Right forelimb (tissue), 1 donor: ENCODE data around the gene DNAJC12.
"Not testable (repeated sequence)": the region's sequence is repeated elsewhere in the genome, so short reads cannot be mapped to it uniquely, and the experiment has no call there.

Experiments
- DNase-seq: peaks from one replicate; pipeline ENCODE4 v3.0.0-alpha.2; 2018

Gene DNAJC12

GRCh38 chr10:67839511-67839910, 1.5 kb upstream of the DNAJC12 start:
- not testable (repeated sequence) for DNase-seq

- DNase-seq = no peak
Measured at GRCh38 chr10:67836972-67837371, 1.0 kb downstream of the DNAJC12 start.

- no peak for DNase-seq
Measured at GRCh38 chr10:67836488-67836887, 1.5 kb downstream of the DNAJC12 start.

- DNase-seq = not testable (repeated sequence)
Measured at GRCh38 chr10:67835541-67836394, 2.2 kb downstream of the DNAJC12 start.

DNA sequence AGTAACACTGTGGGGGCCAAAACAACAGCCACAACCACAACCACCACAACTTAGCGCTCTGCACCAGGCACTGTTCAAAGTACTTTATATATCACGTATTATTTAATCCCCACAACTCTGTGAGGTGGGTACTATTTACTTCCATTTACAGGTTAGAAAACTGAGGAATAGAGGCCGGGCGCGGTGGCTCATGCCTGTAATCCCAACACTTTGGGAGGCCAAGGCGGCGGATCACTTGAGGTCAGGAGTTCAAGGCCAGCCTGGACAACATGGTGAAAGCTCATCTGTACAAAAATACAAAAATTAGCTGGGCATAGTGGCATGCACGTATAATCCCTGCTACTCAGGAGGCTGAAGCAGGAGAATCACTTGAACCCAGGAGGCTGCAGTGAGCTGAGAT, 3.6 kb downstream of the DNAJC12 start:
- no peak for DNase-seq

DNA sequence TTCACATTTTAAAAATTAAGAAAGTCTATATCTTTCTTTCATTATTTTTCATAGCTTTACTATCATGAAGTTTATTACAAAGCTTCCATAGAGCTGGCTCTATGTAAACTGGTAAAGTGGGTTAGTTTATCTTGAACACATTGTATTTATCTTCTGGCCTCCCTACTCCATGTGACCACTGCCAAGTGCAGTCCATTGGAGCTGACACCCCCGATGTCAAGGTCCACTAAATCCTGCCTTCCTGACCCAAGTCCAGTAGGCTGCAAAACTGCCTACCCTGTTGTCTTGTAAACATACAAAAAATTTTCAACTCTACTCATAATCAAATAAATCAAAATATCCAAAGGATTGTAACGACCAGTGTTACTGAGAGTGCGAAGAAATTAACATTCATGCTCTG, 10.2 kb downstream of the DNAJC12 start:
- DNase-seq = no peak

DNA sequence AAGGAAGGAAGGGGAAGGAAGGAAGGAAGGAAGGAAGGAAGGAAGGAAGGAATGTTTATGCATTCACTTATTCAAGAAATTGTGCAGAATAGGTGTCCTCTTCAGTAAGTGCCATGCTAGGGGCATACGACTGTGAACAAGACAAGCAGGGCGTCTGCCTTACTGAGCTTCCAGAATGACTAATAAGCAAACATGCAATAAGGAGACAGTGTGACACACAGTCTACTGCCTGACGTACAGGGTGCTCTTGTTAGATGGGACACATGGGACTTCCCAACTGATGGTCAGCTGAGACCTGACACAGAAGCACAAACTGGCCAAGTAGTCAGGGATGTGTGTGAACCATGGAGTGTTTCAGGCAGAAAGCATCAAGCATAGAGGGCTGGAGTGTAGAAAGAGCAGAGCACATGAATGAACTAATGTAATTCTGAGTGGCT, 18.2 kb downstream of the DNAJC12 start:
- no peak for DNase-seq

- no peak for DNase-seq
Measured at GRCh38 chr10:67818323-67818722, 19.7 kb downstream of the DNAJC12 start.

GRCh38 chr10:67816719-67817118, 21.3 kb downstream of the DNAJC12 start:
- no peak for DNase-seq

GRCh38 chr10:67815571-67816059, 22.4 kb downstream of the DNAJC12 start:
- no peak for DNase-seq

DNA sequence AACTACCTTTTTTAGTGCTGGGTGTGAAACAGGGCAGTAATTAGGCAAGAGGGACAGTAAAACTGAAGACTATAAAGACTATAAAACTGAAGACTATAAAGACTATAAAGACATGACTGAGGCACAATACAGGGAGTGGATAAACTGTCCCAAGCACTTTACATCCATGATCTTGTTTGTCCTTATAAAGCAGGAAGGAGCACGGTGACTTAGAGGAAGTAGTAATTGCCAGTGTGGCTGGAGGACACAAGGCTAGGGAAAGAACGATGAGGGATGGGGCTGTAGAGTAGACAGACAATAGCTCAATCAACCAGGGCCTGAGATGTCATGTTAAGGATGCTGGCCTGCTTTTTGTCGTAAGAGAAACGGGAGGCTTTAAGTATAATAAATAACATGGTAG, 26.0 kb downstream of the DNAJC12 start:
- DNase-seq = no peak

DNA sequence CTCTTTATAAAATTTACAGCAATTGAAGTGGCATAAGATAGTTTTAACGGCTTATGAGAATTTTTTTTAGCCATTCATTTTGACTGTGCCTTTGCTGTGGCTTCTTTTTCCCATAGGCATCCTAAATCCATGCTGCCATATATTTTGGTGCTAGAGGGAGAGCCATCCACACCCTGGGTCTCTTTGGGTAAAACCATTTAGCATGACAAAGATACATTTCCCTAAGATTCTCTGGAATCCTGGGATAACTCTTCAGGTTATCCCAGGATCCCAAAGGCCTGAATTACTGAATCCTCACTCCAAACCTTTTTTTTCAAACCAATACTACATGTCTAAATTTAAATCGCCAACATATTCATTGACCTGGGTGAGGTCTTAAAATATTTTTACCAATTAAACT, 28.9 kb downstream of the DNAJC12 start:
- DNase-seq = no peak

DNA sequence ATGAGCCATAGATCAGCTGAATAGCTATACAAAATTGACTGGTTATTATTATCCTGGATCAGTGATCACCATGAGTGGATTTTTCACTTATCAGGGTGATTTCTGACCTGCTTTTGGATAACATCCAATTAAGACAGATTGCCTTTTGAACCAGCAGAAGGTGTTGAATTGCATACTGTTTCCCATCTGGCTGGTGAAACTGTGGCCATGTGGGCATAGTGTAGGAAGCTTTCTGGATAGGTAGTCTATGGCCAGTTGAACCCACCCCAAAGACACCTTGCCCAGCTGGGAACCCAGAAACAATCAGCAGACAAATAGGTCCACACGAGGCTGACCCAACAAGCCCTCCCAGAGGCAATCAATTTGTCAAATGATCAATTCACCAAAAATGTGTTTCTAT, 29.3 kb downstream of the DNAJC12 start:
- DNase-seq = no peak

DNA sequence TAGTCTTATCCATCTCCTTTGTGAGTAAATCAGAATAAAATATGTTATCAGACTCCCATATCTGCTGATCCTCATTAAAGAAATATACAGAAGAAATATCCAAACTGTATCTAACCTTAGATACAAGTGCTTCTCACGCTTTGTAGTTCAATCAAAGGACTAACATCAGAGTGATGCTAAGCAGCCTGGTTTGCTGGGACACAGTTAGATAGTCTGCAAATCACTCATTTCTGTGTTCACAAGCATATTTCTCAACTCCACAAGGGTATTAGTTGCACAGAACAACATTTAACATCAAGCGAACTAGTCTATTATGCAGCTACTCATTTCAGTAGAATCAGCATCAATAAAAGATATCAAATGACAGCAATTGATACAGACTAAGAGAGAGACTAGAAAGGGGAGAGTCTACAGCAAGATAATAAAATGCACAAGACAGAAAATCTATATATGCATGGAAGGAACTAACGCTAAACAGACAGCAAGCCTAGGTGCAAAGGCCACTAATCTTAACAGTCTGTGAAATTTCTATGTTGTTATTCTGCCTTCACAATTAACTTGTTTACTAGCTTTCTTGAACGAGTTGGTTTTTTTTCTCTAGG, 30.0 kb downstream of the DNAJC12 start:
- DNase-seq = no peak

- no peak for DNase-seq
Measured at GRCh38 chr10:67804395-67804678, 33.7 kb downstream of the DNAJC12 start.

DNA sequence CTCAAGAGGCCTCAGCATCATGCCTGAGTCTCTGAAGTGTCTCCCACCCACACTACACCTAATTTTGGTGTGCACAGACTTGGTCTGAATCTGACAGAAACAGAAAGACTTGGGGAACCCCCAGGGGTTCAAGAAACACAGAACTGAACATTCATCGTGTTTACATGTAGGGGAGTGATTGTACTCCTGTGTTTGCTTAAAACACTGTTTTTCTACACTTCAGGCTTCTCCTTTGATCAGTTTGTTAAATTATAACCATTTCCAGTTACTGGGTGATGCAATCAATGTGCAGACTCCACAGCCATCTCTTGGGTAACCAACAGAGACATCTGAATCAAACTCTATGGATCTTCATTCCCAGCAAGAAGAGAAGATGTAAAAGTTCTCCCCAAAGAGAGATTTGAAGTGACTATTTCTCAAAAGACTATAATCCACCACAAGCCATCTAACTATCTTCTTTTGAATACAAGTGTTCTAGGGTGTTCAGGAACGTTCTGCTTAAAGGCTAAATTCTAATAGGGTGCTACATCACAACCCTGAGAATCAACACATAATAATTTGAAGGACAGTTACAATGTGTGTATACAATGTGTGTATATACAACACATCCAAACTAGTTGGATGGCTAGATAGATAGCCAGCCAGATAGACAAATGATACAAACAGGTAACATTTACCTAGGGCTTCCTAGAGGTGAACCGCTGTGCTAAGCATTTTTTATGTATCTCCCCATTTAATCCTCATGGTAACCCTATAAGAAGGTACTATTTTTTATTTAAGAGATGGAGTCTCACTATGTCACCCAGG, 34.2 kb downstream of the DNAJC12 start:
- DNase-seq = no peak

- no peak for DNase-seq
Measured at GRCh38 chr10:67802767-67803538, 35.0 kb downstream of the DNAJC12 start.

DNA sequence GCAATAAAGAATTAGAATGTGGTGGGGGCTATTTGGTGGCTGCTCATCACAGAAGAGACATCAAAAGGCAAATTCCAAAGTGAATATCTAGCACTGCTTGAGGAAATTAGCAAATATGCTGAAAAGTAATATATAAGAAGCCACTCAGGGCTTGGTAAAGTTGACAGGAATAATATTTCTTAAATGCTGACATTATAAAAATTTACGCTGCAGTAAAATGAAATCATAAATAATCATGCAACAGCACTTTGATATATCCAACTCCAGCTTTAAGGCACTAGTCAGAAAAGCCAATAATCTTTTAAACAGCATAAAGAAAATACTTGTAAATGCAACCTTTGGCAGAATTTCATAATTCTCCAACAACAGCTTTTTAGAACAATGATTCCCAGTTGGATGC, 36.9 kb downstream of the DNAJC12 start:
- DNase-seq = no peak

GRCh38 chr10:67794909-67795460, 43.0 kb downstream of the DNAJC12 start:
- no peak for DNase-seq

DNA sequence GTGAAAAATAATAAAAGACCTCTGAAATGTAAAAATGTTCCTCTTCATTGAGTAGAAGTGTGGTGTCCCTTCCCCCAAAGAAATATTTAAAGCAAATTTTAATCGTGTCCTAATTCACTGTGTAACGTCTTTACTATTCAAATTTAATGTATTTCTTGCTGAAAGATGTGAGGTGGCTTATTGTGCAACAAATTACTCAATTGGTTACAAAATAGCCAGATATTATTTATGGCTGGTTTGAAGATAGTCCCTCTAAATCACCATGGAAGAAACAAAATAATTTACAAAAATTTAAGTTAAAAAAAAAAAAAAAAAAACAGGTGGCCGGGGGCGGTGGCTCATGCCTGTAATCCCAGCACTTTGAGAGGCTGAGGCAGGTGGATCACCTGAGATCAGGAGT, 43.7 kb downstream of the DNAJC12 start:
- no peak for DNase-seq

DNA sequence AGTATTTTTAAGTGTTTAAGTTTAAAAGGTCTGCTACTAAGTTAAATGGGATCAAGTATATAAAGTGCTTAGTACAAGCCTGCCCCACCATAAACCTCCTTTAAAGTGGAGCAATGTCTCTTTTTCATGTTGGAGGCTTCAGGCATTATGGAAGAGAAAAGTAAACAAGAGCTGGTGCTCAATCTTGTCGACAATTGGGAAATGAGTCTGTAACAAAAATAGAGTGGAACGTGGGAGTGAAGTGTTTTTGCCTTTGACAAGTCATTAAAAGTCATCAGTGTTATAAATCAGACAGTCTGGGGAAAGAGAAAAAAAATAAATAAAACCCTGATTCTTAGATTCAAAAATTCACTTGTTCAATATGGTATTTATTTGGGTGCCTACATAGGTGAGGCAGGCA, 44.7 kb downstream of the DNAJC12 start:
- no peak for DNase-seq

DNA sequence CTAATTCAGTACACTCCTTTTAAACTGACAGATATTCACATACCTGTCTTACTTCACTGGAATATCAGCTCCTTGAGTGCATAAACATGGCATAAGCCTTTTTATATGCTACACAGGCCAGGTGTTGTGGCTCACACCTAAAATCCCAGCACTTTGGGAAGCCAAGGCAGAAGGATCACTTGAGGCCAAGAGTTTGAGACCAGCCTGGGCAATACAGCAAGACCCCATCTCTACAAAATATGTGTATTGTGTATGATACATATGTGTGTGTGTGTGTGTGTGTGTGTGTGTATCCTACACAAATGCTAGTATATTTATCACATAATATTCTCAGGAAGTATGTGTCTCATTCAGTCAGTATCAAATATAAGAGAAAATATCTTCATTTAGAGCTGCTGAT, 45.3 kb downstream of the DNAJC12 start:
- DNase-seq = no peak
